Measurements from ENCODE around the gene SLC43A1.

The SLC43A1 gene

GRCh38 chr11:57530215-57530595 is 14.7 kb upstream of the SLC43A1 start:
- H3K27ac ChIP-seq (replicated peaks; ENCODE audit: low read length): no peak overlapping the region

GRCh38 chr11:57529012-57529411 is 13.5 kb upstream of the SLC43A1 start:
- H3K14ac ChIP-seq (ENCODE audit: low read length): no peak overlapping the region
- no peaks in the 10 kb centered on the region for H3K27me3 ChIP-seq (ENCODE audit: control insufficient read depth in 3 of 3, insufficient read depth in 3 of 3, low read depth in 1 of 3, low read length in 3 of 3)
- no peak overlapping the region for H3K23ac ChIP-seq (ENCODE audit: low read depth, low read length, poor library complexity)
- no peak overlapping the region for H3K4me2 ChIP-seq (ENCODE audit: insufficient read depth, low read length, poor library complexity, severe bottlenecking)
- H3K9ac ChIP-seq (ENCODE audit: low read depth, low read length, poor library complexity): no peak overlapping the region
- H3K36me3 ChIP-seq (replicated peaks in 1 of 2; ENCODE audit: control insufficient read depth in 2 of 2, insufficient read depth in 2 of 2, low read length in 2 of 2): peaks cover 8 to 36% of the 10 kb centered on the region in 2 donors
- no peak overlapping the region for H3K18ac ChIP-seq (ENCODE audit: low read length)
- no peak overlapping the region for H2BK12ac ChIP-seq (ENCODE audit: low read length)
- H4K91ac ChIP-seq (ENCODE audit: low read depth, low read length, poor library complexity): no peak overlapping the region
- H2BK120ac ChIP-seq (ENCODE audit: low read depth, low read length): no peak overlapping the region
- no peak overlapping the region for H3K4ac ChIP-seq (ENCODE audit: low read length)
- no peaks in the 10 kb centered on the region for H3K9me3 ChIP-seq (replicated peaks in 1 of 2; ENCODE audit: control insufficient read depth in 2 of 2, insufficient read depth in 1 of 2, low read depth in 1 of 2, low read length in 2 of 2)
- no peak overlapping the region for H4K8ac ChIP-seq (ENCODE audit: low read depth, low read length)
- H3K79me1 ChIP-seq (ENCODE audit: low read depth, low read length): peaks cover 8% of the 10 kb centered on the region
- H3K4me3 ChIP-seq (ENCODE audit: low read length in 2 of 2): no peak overlapping the region
- H3K4me1 ChIP-seq (ENCODE audit: control insufficient read depth in 2 of 2, insufficient read depth in 1 of 2, low read depth in 1 of 2, low read length in 2 of 2): peaks cover 3 to 7% of the 10 kb centered on the region in 2 donors
- no peak overlapping the region for H2AFZ ChIP-seq (ENCODE audit: low read length)
- H3K27ac ChIP-seq (replicated peaks; ENCODE audit: low read length): no peak overlapping the region
- DNase-seq (ENCODE audit: low spot score): no peak
- no peak overlapping the region for H2BK15ac ChIP-seq (ENCODE audit: low read length)
- H2BK5ac ChIP-seq (ENCODE audit: low read length): no peak overlapping the region
- H2AK5ac ChIP-seq (ENCODE audit: low read depth, low read length): no peak overlapping the region

More at GRCh38 chr11:57530215-57530595, 14.7 kb upstream of the SLC43A1 start:
- Histone ChIP-seq H3K18ac (ENCODE audit: low read length) (no peak overlapping the region), H3K4ac (ENCODE audit: low read length) (no peak overlapping the region), H3K4me1 (ENCODE audit: control insufficient read depth in 2 of 2, insufficient read depth in 1 of 2, low read depth in 1 of 2, low read length in 2 of 2) (peaks cover 3 to 7% of the 10 kb centered on the region in 2 donors), H4K8ac (ENCODE audit: low read depth, low read length) (no peak overlapping the region), H3K79me1 (ENCODE audit: low read depth, low read length) (peaks cover 8% of the 10 kb centered on the region), H2AFZ (ENCODE audit: low read length) (peak overlapping the region; percentile 89), H4K91ac (ENCODE audit: low read depth, low read length, poor library complexity) (no peak overlapping the region), H3K36me3 (replicated peaks in 1 of 2; ENCODE audit: control insufficient read depth in 2 of 2, insufficient read depth in 2 of 2, low read length in 2 of 2) (peaks cover 8 to 30% of the 10 kb centered on the region in 2 donors), H3K4me2 (ENCODE audit: insufficient read depth, low read length, poor library complexity, severe bottlenecking) (peak overlapping the region; percentile 69), H2BK15ac (ENCODE audit: low read length) (no peak overlapping the region), H2BK12ac (ENCODE audit: low read length) (no peak overlapping the region), H3K23ac (ENCODE audit: low read depth, low read length, poor library complexity) (no peak overlapping the region), H3K9me3 (replicated peaks in 1 of 2; ENCODE audit: control insufficient read depth in 2 of 2, insufficient read depth in 1 of 2, low read depth in 1 of 2, low read length in 2 of 2) (no peaks in the 10 kb centered on the region), H2BK5ac (ENCODE audit: low read length) (no peak overlapping the region), H3K4me3 (ENCODE audit: low read length in 2 of 2) (peak overlapping the region; percentile 85 to 98), H3K14ac (ENCODE audit: low read length) (no peak overlapping the region), H3K27me3 (ENCODE audit: control insufficient read depth in 3 of 3, insufficient read depth in 3 of 3, low read depth in 1 of 3, low read length in 3 of 3) (no peaks in the 10 kb centered on the region), H3K9ac (ENCODE audit: low read depth, low read length, poor library complexity) (peak overlapping the region; percentile 81), H2AK5ac (ENCODE audit: low read depth, low read length) (no peak overlapping the region), H2BK120ac (ENCODE audit: low read depth, low read length) (no peak overlapping the region)
- WGBS, 2 donors (ENCODE audit: extremely low coverage in 2 of 2, insufficient read length in 2 of 2, insufficient replicate concordance in 1 of 2): no CpG with 5 or more reads among the region's 17 CpGs
- no peak for DNase-seq (ENCODE audit: low spot score)

GRCh38 chr11:57527056-57527631 is 11.6 kb upstream of the SLC43A1 start:
- H2BK120ac ChIP-seq (ENCODE audit: low read depth, low read length): no peak overlapping the region
- no peak overlapping the region for H3K4ac ChIP-seq (ENCODE audit: low read length)
- no peak overlapping the region for H2AK5ac ChIP-seq (ENCODE audit: low read depth, low read length)
- H3K18ac ChIP-seq (ENCODE audit: low read length): no peak overlapping the region
- H3K4me3 ChIP-seq (ENCODE audit: low read length in 2 of 2): no peak overlapping the region
- H2BK15ac ChIP-seq (ENCODE audit: low read length): no peak overlapping the region
- no peak overlapping the region for H2AFZ ChIP-seq (ENCODE audit: low read length)
- no peak overlapping the region for H3K27ac ChIP-seq (replicated peaks; ENCODE audit: low read length)
- peaks cover 8 to 36% of the 10 kb centered on the region in 2 donors for H3K36me3 ChIP-seq (replicated peaks in 1 of 2; ENCODE audit: control insufficient read depth in 2 of 2, insufficient read depth in 2 of 2, low read length in 2 of 2)
- no peak overlapping the region for H3K4me2 ChIP-seq (ENCODE audit: insufficient read depth, low read length, poor library complexity, severe bottlenecking)
- peak; percentile 74 for DNase-seq (ENCODE audit: low spot score)
- no peaks in the 10 kb centered on the region for H3K9me3 ChIP-seq (replicated peaks in 1 of 2; ENCODE audit: control insufficient read depth in 2 of 2, insufficient read depth in 1 of 2, low read depth in 1 of 2, low read length in 2 of 2)
- no peak overlapping the region for H3K23ac ChIP-seq (ENCODE audit: low read depth, low read length, poor library complexity)
- no peak overlapping the region for H2BK12ac ChIP-seq (ENCODE audit: low read length)
- no peak overlapping the region for H2BK5ac ChIP-seq (ENCODE audit: low read length)
- no peak overlapping the region for H3K14ac ChIP-seq (ENCODE audit: low read length)
- no peaks in the 10 kb centered on the region for H3K27me3 ChIP-seq (ENCODE audit: control insufficient read depth in 3 of 3, insufficient read depth in 3 of 3, low read depth in 1 of 3, low read length in 3 of 3)
- H4K8ac ChIP-seq (ENCODE audit: low read depth, low read length): no peak overlapping the region
- peaks cover 3 to 7% of the 10 kb centered on the region in 2 donors for H3K4me1 ChIP-seq (ENCODE audit: control insufficient read depth in 2 of 2, insufficient read depth in 1 of 2, low read depth in 1 of 2, low read length in 2 of 2)
- H3K79me1 ChIP-seq (ENCODE audit: low read depth, low read length): peaks cover 8% of the 10 kb centered on the region
- H3K9ac ChIP-seq (ENCODE audit: low read depth, low read length, poor library complexity): no peak overlapping the region
- H4K91ac ChIP-seq (ENCODE audit: low read depth, low read length, poor library complexity): no peak overlapping the region
- WGBS, 2 donors (ENCODE audit: extremely low coverage in 2 of 2, insufficient read length in 2 of 2, insufficient replicate concordance in 1 of 2): no CpG with 5 or more reads among the region's 7 CpGs

GRCh38 chr11:57523419-57523818 is 7.9 kb upstream of the SLC43A1 start:
- H3K79me1 ChIP-seq (ENCODE audit: low read depth, low read length): no peaks in the 10 kb centered on the region
- no peaks in the 10 kb centered on the region for H3K4me1 ChIP-seq (ENCODE audit: control insufficient read depth in 2 of 2, insufficient read depth in 1 of 2, low read depth in 1 of 2, low read length in 2 of 2)
- H3K27ac ChIP-seq (replicated peaks; ENCODE audit: low read length): no peak overlapping the region
- no CpG with 5 or more reads among the region's 4 CpGs for WGBS, 2 donors (ENCODE audit: extremely low coverage in 2 of 2, insufficient read length in 2 of 2, insufficient replicate concordance in 1 of 2)
- no peak overlapping the region for H2BK12ac ChIP-seq (ENCODE audit: low read length)
- no peak overlapping the region for H2BK15ac ChIP-seq (ENCODE audit: low read length)
- H4K91ac ChIP-seq (ENCODE audit: low read depth, low read length, poor library complexity): no peak overlapping the region
- no peak for DNase-seq (ENCODE audit: low spot score)
- no peak overlapping the region for H2BK120ac ChIP-seq (ENCODE audit: low read depth, low read length)
- H3K18ac ChIP-seq (ENCODE audit: low read length): no peak overlapping the region
- no peak overlapping the region for H2AK5ac ChIP-seq (ENCODE audit: low read depth, low read length)
- no peak overlapping the region for H3K9ac ChIP-seq (ENCODE audit: low read depth, low read length, poor library complexity)
- no peak overlapping the region for H2BK5ac ChIP-seq (ENCODE audit: low read length)
- no peak overlapping the region for H3K14ac ChIP-seq (ENCODE audit: low read length)
- no peaks in the 10 kb centered on the region for H3K27me3 ChIP-seq (ENCODE audit: control insufficient read depth in 3 of 3, insufficient read depth in 3 of 3, low read depth in 1 of 3, low read length in 3 of 3)
- H2AFZ ChIP-seq (ENCODE audit: low read length): no peak overlapping the region
- no peak overlapping the region for H3K4me3 ChIP-seq (ENCODE audit: low read length in 2 of 2)
- H3K23ac ChIP-seq (ENCODE audit: low read depth, low read length, poor library complexity): no peak overlapping the region
- no peak overlapping the region for H4K8ac ChIP-seq (ENCODE audit: low read depth, low read length)
- H3K9me3 ChIP-seq (replicated peaks in 1 of 2; ENCODE audit: control insufficient read depth in 2 of 2, insufficient read depth in 1 of 2, low read depth in 1 of 2, low read length in 2 of 2): no peaks in the 10 kb centered on the region
- H3K36me3 ChIP-seq (replicated peaks in 1 of 2; ENCODE audit: control insufficient read depth in 2 of 2, insufficient read depth in 2 of 2, low read length in 2 of 2): peaks cover 3 to 22% of the 10 kb centered on the region in 2 donors
- no peak overlapping the region for H3K4ac ChIP-seq (ENCODE audit: low read length)
- no peak overlapping the region for H3K4me2 ChIP-seq (ENCODE audit: insufficient read depth, low read length, poor library complexity, severe bottlenecking)
